ENCODE measurements around the gene ANKRD18A. TPM values are rescaled to one million over a fixed set of nuclear protein-coding genes. Genes with fewer than 3 reads are reported as not detected.

Gene ANKRD18A
- total and polyA plus RNA-seq, 3 experiments from 2014 or later, result 0.49 to 2.1 (median 0.79) TPM

GRCh38 chr9:38651400-38652042, 31.1 kb upstream of the ANKRD18A start:
- Histone ChIP-seq H3K36me3 (ENCODE audit: insufficient read depth, low read length) (no peaks in the 10 kb centered on the region), H3K9me3 (ENCODE audit: low read length) (no peaks in the 10 kb centered on the region), H3K4me1 (ENCODE audit: insufficient read depth, low read length) (no peaks in the 10 kb centered on the region), H3K27ac (ENCODE audit: low read depth, low read length) (no peak overlapping the region), H3K4me3 (ENCODE audit: low read length) (no peak overlapping the region), H3K27me3 (ENCODE audit: insufficient read depth, low read length, poor library complexity, severe bottlenecking) (no peaks in the 10 kb centered on the region)
- POLR2A ChIA-PET, result no interaction called here
- DNase-seq, result no peak
- no peaks in the 10 kb centered on the region for H3K36me3 Mint-ChIP-seq
- H3K4me1 Mint-ChIP-seq, result no peaks in the 10 kb centered on the region
- peaks cover 9 to 11% of the 10 kb centered on the region in 2 donors for H3K27me3 Mint-ChIP-seq
- H3K9me3 Mint-ChIP-seq, result no peaks in the 10 kb centered on the region
- no peak overlapping the region for H3K27ac Mint-ChIP-seq
- CTCF ChIA-PET, result no interaction called here
- no peak overlapping the region for H3K4me3 Mint-ChIP-seq

- ChIA-PET CTCF (no interaction called here), POLR2A (no interaction called here)
- H3K9me3 Mint-ChIP-seq, result no peaks in the 10 kb centered on the region
- Histone ChIP-seq H3K4me3 (ENCODE audit: low read length) (no peak overlapping the region), H3K27ac (ENCODE audit: low read depth, low read length) (no peak overlapping the region), H3K9me3 (ENCODE audit: low read length) (no peaks in the 10 kb centered on the region), H3K27me3 (ENCODE audit: insufficient read depth, low read length, poor library complexity, severe bottlenecking) (no peaks in the 10 kb centered on the region), H3K4me1 (ENCODE audit: insufficient read depth, low read length) (no peaks in the 10 kb centered on the region), H3K36me3 (ENCODE audit: insufficient read depth, low read length) (no peaks in the 10 kb centered on the region)
- peaks cover 7 to 11% of the 10 kb centered on the region in 2 donors for H3K27me3 Mint-ChIP-seq
- no peak overlapping the region for H3K27ac Mint-ChIP-seq
- no peaks in the 10 kb centered on the region for H3K36me3 Mint-ChIP-seq
- DNase-seq, result no peak
- H3K4me1 Mint-ChIP-seq, result no peaks in the 10 kb centered on the region
- H3K4me3 Mint-ChIP-seq, result no peak overlapping the region
Measured at GRCh38 chr9:38650564-38650963, 30.2 kb upstream of the ANKRD18A start.

- CTCF ChIA-PET, result no interaction called here
- H3K36me3 ChIP-seq (ENCODE audit: insufficient read depth, low read length), result no peaks in the 10 kb centered on the region
- H3K4me3 Mint-ChIP-seq, result no peak overlapping the region
Measured at GRCh38 chr9:38649731-38650363, 29.5 kb upstream of the ANKRD18A start.

GRCh38 chr9:38644601-38645000, 24.2 kb upstream of the ANKRD18A start:
- Histone ChIP-seq H3K9me3 (ENCODE audit: low read length) (no peaks in the 10 kb centered on the region), H3K27me3 (ENCODE audit: insufficient read depth, low read length, poor library complexity, severe bottlenecking) (no peaks in the 10 kb centered on the region), H3K36me3 (ENCODE audit: insufficient read depth, low read length) (no peaks in the 10 kb centered on the region), H3K27ac (ENCODE audit: low read depth, low read length) (no peak overlapping the region), H3K4me3 (ENCODE audit: low read length) (no peak overlapping the region), H3K4me1 (ENCODE audit: insufficient read depth, low read length) (no peaks in the 10 kb centered on the region)
- POLR2A ChIA-PET, result no interaction called here
- no peaks in the 10 kb centered on the region for H3K36me3 Mint-ChIP-seq
- CTCF ChIA-PET, result no interaction called here
- H3K4me3 Mint-ChIP-seq, result no peak overlapping the region
- no peak overlapping the region for H3K27ac Mint-ChIP-seq
- DNase-seq, result no peak
- no peaks in the 10 kb centered on the region for H3K4me1 Mint-ChIP-seq
- peaks cover 7 to 15% of the 10 kb centered on the region in 2 donors for H3K27me3 Mint-ChIP-seq
- H3K9me3 Mint-ChIP-seq, result peaks cover 0 to 2% (median 0%) of the 10 kb centered on the region in 5 donors

More at GRCh38 chr9:38649731-38650363, 29.5 kb upstream of the ANKRD18A start:
- peaks cover 4 to 11% of the 10 kb centered on the region in 2 donors for H3K27me3 Mint-ChIP-seq
- DNase-seq, result no peak
- peaks cover 0 to 2% (median 0%) of the 10 kb centered on the region in 5 donors for H3K9me3 Mint-ChIP-seq
- Histone ChIP-seq H3K27ac (ENCODE audit: low read depth, low read length) (no peak overlapping the region), H3K9me3 (ENCODE audit: low read length) (no peaks in the 10 kb centered on the region), H3K27me3 (ENCODE audit: insufficient read depth, low read length, poor library complexity, severe bottlenecking) (no peaks in the 10 kb centered on the region), H3K4me3 (ENCODE audit: low read length) (no peak overlapping the region), H3K4me1 (ENCODE audit: insufficient read depth, low read length) (no peaks in the 10 kb centered on the region)
- no peaks in the 10 kb centered on the region for H3K4me1 Mint-ChIP-seq
- H3K36me3 Mint-ChIP-seq, result no peaks in the 10 kb centered on the region
- POLR2A ChIA-PET, result no interaction called here
- no peak overlapping the region for H3K27ac Mint-ChIP-seq

GRCh38 chr9:38643815-38644173, 23.4 kb upstream of the ANKRD18A start:
- Histone ChIP-seq H3K27me3 (ENCODE audit: insufficient read depth, low read length, poor library complexity, severe bottlenecking) (no peaks in the 10 kb centered on the region), H3K36me3 (ENCODE audit: insufficient read depth, low read length) (no peaks in the 10 kb centered on the region), H3K4me1 (ENCODE audit: insufficient read depth, low read length) (no peaks in the 10 kb centered on the region), H3K4me3 (ENCODE audit: low read length) (no peak overlapping the region), H3K9me3 (ENCODE audit: low read length) (no peaks in the 10 kb centered on the region), H3K27ac (ENCODE audit: low read depth, low read length) (no peak overlapping the region)
- peaks cover 9 to 15% of the 10 kb centered on the region in 2 donors for H3K27me3 Mint-ChIP-seq
- no peak overlapping the region for H3K4me3 Mint-ChIP-seq
- no peak overlapping the region for H3K27ac Mint-ChIP-seq
- H3K9me3 Mint-ChIP-seq, result peaks cover 0 to 2% (median 0%) of the 10 kb centered on the region in 5 donors
- H3K4me1 Mint-ChIP-seq, result no peaks in the 10 kb centered on the region
- H3K36me3 Mint-ChIP-seq, result no peaks in the 10 kb centered on the region
- no peak for DNase-seq
- CTCF ChIA-PET, result no interaction called here
- POLR2A ChIA-PET, result no interaction called here

GRCh38 chr9:38642951-38643814, 22.8 kb upstream of the ANKRD18A start:
- Mint-ChIP-seq H3K27ac (no peak overlapping the region), H3K4me1 (no peaks in the 10 kb centered on the region), H3K9me3 (peaks cover 0 to 2% (median 0%) of the 10 kb centered on the region in 5 donors), H3K4me3 (no peak overlapping the region), H3K36me3 (no peaks in the 10 kb centered on the region), H3K27me3 (peaks cover 9 to 16% of the 10 kb centered on the region in 2 donors)
- Histone ChIP-seq H3K9me3 (ENCODE audit: low read length) (no peaks in the 10 kb centered on the region), H3K4me3 (ENCODE audit: low read length) (no peak overlapping the region), H3K27me3 (ENCODE audit: insufficient read depth, low read length, poor library complexity, severe bottlenecking) (no peaks in the 10 kb centered on the region), H3K4me1 (ENCODE audit: insufficient read depth, low read length) (no peaks in the 10 kb centered on the region), H3K36me3 (ENCODE audit: insufficient read depth, low read length) (no peaks in the 10 kb centered on the region), H3K27ac (ENCODE audit: low read depth, low read length) (no peak overlapping the region)
- DNase-seq, result no peak
- POLR2A ChIA-PET, result no interaction called here
- CTCF ChIA-PET, result no interaction called here

GRCh38 chr9:38641985-38642864, 21.8 kb upstream of the ANKRD18A start:
- peaks cover 0 to 2% (median 0%) of the 10 kb centered on the region in 5 donors for H3K9me3 Mint-ChIP-seq
- H3K4me3 ChIP-seq (ENCODE audit: low read length), result no peak overlapping the region
- H3K4me1 ChIP-seq (ENCODE audit: insufficient read depth, low read length), result no peaks in the 10 kb centered on the region
- ChIA-PET POLR2A (no interaction called here), CTCF (no interaction called here)
- no peak overlapping the region for H3K27ac Mint-ChIP-seq
- H3K4me1 Mint-ChIP-seq, result no peaks in the 10 kb centered on the region
- DNase-seq, result no peak
- H3K4me3 Mint-ChIP-seq, result no peak overlapping the region
- no peaks in the 10 kb centered on the region for H3K36me3 ChIP-seq (ENCODE audit: insufficient read depth, low read length)
- H3K9me3 ChIP-seq (ENCODE audit: low read length), result no peaks in the 10 kb centered on the region
- no peak overlapping the region for H3K27ac ChIP-seq (ENCODE audit: low read depth, low read length)
- no peaks in the 10 kb centered on the region for H3K27me3 ChIP-seq (ENCODE audit: insufficient read depth, low read length, poor library complexity, severe bottlenecking)
- peaks cover 9 to 13% of the 10 kb centered on the region in 2 donors for H3K27me3 Mint-ChIP-seq
- H3K36me3 Mint-ChIP-seq, result no peaks in the 10 kb centered on the region

Measured in CD8-positive, alpha-beta memory T cell (primary cell).